Calu3 (cell line): ENCODE results near the gene PDE1C. TPM values are rescaled to one million over a fixed set of nuclear protein-coding genes. Genes with fewer than 3 reads are reported as not detected.

Experiments used
- BruUV-seq: library from RNA; stranded (reverse); fragments of 400-500 nt; replicated peaks from 2 replicates; lab custom pipeline; 2021; lab: Mats Ljungman, UMichigan
- CTCF ChIA-PET: fragments of 300-600 bp; sonication (Branson Sonifier 250); formaldehyde crosslinking; loops from one replicate; lab custom pipeline; 2022; ENCODE audit warnings: antibody characterized with exemption; lab: Charles Lee
- DNase-seq: peaks from one replicate; pipeline ENCODE4 v3.0.0; 2022
- H3K27ac Mint-ChIP-seq: one replicate; pipeline ENCODE4 v1.8.0; 2022; ENCODE audit warnings: mixed read lengths; ENCODE audit not compliant: unreplicated experiment
- H3K27me3 Mint-ChIP-seq: one replicate; pipeline ENCODE4 v1.8.0; 2022; ENCODE audit warnings: mixed read lengths; ENCODE audit not compliant: unreplicated experiment
- H3K36me3 Mint-ChIP-seq: one replicate; pipeline ENCODE4 v1.8.0; 2022; ENCODE audit warnings: mild to moderate bottlenecking, moderate library complexity, mixed read lengths; ENCODE audit not compliant: insufficient read depth, unreplicated experiment
- H3K4me1 Mint-ChIP-seq: one replicate; pipeline ENCODE4 v1.8.0; 2022; ENCODE audit warnings: mild to moderate bottlenecking, low read depth, mixed read lengths; ENCODE audit not compliant: unreplicated experiment
- H3K4me3 Mint-ChIP-seq: one replicate; pipeline ENCODE4 v1.8.0; 2022; ENCODE audit warnings: mild to moderate bottlenecking, low read depth, moderate library complexity, mixed read lengths; ENCODE audit not compliant: unreplicated experiment
- H3K9me3 Mint-ChIP-seq: one replicate; pipeline ENCODE4 v1.8.0; 2022; ENCODE audit warnings: low read depth, mixed read lengths; ENCODE audit not compliant: unreplicated experiment
- intact Hi-C: fragments of 100-400 bp; cut with micrococcal nuclease; formaldehyde crosslinking; loops from one replicate; pipeline ENCODE4 v1.10.0; 2022; ENCODE audit not compliant: unreplicated experiment
- total RNA-seq: library from RNA; stranded (reverse); gene quantifications from 2 replicates; pipeline ENCODE4 v1.2.3, GENCODE V29; 2022
- TF ChIP-seq, protein P1 (sequence below): fragments of 200-600 bp; IDR thresholded peaks from one replicate; pipeline ENCODE4 v1.8.0; 2022; ENCODE audit warnings: antibody characterized with exemption; ENCODE audit not compliant: unreplicated experiment

The PDE1C gene
- total RNA-seq, 1 experiment from 2014 or later: 34.0 TPM

DNA sequence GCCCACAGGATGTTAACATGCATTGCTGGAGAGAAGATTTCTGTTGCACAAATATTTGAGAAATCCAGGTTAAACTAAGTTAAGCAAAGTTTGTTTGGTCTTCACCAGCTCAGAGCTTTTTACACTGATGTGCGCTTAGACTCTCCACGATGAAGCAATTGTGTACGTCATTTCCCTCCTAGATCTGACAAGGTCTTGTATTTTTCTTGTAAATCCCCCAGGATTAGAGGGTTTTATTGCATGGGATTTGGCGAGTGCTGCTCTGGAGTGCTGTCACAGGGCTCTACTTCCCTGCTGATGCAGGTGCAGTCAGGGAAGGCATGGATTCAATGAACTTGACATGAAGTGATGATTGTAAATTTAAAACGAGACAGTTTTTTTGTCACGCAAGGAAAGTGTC, 173.3 kb downstream of the PDE1C start:
- no peaks in the 10 kb centered on the region for H3K27me3 Mint-ChIP-seq
- CTCF ChIA-PET: interaction anchor here (0.6 to 1.4 kb wide), 2 partner anchors 12 to 46 kb away, joined by 3 to 4 read pairs; no protein-coding TSS in a partner anchor
- peaks cover 29% of the 10 kb centered on the region for H3K4me1 Mint-ChIP-seq
- no TSS peak for BruUV-seq
- no peaks in the 10 kb centered on the region for H3K9me3 Mint-ChIP-seq
- TF ChIP-seq, protein P1, sequence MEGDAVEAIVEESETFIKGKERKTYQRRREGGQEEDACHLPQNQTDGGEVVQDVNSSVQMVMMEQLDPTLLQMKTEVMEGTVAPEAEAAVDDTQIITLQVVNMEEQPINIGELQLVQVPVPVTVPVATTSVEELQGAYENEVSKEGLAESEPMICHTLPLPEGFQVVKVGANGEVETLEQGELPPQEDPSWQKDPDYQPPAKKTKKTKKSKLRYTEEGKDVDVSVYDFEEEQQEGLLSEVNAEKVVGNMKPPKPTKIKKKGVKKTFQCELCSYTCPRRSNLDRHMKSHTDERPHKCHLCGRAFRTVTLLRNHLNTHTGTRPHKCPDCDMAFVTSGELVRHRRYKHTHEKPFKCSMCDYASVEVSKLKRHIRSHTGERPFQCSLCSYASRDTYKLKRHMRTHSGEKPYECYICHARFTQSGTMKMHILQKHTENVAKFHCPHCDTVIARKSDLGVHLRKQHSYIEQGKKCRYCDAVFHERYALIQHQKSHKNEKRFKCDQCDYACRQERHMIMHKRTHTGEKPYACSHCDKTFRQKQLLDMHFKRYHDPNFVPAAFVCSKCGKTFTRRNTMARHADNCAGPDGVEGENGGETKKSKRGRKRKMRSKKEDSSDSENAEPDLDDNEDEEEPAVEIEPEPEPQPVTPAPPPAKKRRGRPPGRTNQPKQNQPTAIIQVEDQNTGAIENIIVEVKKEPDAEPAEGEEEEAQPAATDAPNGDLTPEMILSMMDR: no peak
- no peak overlapping the region for H3K4me3 Mint-ChIP-seq
- no peak overlapping the region for H3K27ac Mint-ChIP-seq
- intact Hi-C loops: no loop called here
- DNase-seq: no peak
- H3K36me3 Mint-ChIP-seq: peaks cover 16% of the 10 kb centered on the region

DNA sequence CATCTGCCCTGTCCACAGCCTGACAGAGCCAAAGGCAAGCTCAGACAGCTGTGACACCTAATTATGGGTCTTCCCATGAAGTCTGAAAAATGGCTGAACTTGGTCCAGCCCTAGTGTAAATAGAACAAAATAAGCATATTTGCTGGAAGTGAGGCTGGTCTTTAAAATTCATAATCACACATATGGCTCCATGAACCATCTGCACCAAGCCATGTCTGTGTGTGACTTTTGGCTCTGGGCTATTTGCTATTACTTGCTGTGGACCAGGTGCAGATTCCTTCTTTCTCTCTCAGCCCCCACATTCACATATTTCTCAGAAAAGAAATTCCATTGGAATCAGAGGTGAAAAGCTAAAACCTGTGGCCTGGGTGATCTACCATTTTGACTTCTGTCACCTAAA, 175.9 kb downstream of the PDE1C start:
- peaks cover 22% of the 10 kb centered on the region for H3K4me1 Mint-ChIP-seq
- H3K36me3 Mint-ChIP-seq: peaks cover 10% of the 10 kb centered on the region
- H3K27me3 Mint-ChIP-seq: no peaks in the 10 kb centered on the region
- intact Hi-C loops: no loop called here
- TF ChIP-seq, protein P1: no peak
- no peak overlapping the region for H3K4me3 Mint-ChIP-seq
- DNase-seq: no peak
- H3K9me3 Mint-ChIP-seq: no peaks in the 10 kb centered on the region
- CTCF ChIA-PET: interaction anchor here (1.2 to 1.5 kb wide), 2 partner anchors 10 to 261 kb away, joined by 3 to 8 read pairs; no protein-coding TSS in a partner anchor
- no TSS peak for BruUV-seq
- no peak overlapping the region for H3K27ac Mint-ChIP-seq

DNA sequence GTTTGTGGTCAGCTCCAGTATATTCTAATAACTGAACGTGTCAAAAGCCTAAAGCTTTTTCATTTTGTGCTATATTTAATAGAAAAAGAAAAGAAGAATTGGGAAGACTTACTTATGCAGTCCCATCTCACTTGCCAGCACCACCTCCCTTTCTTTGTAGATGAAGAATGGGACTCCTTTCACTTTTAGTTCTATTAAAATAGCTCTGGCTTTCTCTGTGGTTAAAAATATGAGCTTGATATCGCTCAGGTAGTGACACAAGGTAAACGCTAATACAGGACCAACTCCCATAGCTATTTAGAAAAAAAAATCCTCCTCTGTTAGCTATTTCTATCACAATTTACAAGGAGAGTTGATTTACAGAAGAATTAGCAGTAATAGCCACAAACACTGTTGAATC, 176.8 kb downstream of the PDE1C start:
- Mint-ChIP-seq H3K4me1 (peaks cover 18% of the 10 kb centered on the region), H3K27ac (no peak overlapping the region), H3K4me3 (no peak overlapping the region), H3K27me3 (no peaks in the 10 kb centered on the region), H3K36me3 (peaks cover 5% of the 10 kb centered on the region), H3K9me3 (no peaks in the 10 kb centered on the region)
- intact Hi-C loops: no loop called here
- TF ChIP-seq, protein P1: no peak
- DNase-seq: no peak
- no TSS peak for BruUV-seq
- CTCF ChIA-PET: interaction anchor here (1.2 to 1.5 kb wide), 2 partner anchors 9 to 262 kb away, joined by 3 to 8 read pairs; no protein-coding TSS in a partner anchor

DNA sequence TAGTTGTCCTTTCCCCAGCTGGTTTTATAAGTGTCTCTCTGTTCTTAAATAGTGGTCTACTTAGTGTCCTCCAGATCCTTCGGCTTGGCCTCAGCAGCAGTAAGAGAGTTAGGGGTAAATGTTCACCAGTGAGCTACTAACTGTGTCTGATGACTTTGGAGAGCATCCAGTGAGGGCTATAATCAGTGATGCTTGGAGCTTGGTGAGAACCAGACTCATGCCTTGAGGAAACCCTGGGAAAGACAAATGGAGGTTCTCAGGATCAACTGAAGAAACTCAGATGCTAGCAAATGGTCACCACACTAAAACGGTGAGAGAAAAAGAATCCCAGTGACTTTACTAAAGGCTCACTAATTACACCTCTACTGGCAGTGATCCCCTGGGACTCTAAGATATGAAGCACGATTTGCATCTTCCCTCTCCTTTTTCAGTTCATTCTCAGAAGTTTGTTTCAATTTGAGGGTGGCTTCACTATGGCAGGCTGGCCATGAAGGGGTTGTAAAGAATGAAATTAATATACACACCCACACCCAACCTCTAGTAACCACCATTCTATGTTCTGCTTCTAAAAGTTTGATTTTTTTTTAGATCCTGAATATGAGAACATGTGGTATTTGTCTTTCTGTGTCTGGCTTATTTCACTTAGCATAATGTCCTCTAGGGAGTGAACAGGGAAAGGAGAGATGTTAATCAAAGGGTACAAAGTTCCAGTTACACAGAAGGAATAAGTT, 177.9 kb downstream of the PDE1C start:
- Mint-ChIP-seq H3K9me3 (no peaks in the 10 kb centered on the region), H3K27ac (no peak overlapping the region), H3K36me3 (peaks cover 5% of the 10 kb centered on the region), H3K4me1 (peaks cover 18% of the 10 kb centered on the region), H3K27me3 (no peaks in the 10 kb centered on the region), H3K4me3 (no peak overlapping the region)
- intact Hi-C loops: no loop called here
- BruUV-seq: no TSS peak
- TF ChIP-seq, protein P1: no peak
- no peak for DNase-seq
- CTCF ChIA-PET: interaction anchor here (0.6 kb wide), 1 partner anchor 9 kb away, joined by 3 read pairs; no protein-coding TSS in a partner anchor
